T-helper 2 cell (primary cell): ENCODE results near the gene STK32B.
"Not testable (repeated sequence)": the region's sequence is repeated elsewhere in the genome, so short reads cannot be mapped to it uniquely, and the experiment has no call there.

Experiments
- DNase-seq, 5 experiments: peaks; one replicate each; pipeline versions ENCODE4 v3.0.0 to v3.0.0-alpha.2; 2012 to 2022

STK32B gene

DNA sequence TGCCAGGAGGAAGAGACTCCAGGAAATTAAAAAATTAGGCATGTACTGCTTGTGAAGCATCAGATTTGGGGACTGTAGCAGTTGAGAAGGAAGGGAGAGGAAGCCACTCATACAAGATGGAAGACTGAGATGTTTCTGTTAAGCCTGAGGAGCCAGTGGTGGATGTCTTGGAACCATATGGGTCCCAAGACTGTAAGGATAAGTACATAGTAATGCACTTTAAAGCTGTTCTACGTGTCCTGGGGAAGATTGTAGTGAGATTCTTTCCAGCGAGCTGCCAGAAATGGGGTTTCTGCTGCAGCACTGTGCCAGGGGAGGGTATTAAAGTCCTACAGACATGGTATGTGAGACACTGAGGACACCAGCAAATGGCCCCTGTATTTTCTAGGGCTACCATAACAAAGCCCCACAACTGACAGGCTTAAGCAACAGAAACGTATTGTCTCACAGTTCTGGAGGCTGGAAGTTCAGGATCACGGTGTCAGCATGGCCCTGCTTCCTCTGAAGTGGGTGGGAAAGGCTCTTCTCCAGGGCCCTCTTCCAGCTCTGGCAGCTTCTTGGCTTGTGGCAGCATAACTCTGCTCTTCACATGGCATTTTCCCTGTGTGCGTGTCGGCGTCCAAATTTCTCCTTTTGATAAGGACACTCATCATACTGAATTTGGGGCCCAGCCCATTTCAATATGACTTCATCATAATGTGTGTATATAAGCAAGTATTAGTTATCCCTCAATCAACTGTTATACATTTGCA lies 352.6 kb downstream of the STK32B start:
- no peak for DNase-seq

DNA sequence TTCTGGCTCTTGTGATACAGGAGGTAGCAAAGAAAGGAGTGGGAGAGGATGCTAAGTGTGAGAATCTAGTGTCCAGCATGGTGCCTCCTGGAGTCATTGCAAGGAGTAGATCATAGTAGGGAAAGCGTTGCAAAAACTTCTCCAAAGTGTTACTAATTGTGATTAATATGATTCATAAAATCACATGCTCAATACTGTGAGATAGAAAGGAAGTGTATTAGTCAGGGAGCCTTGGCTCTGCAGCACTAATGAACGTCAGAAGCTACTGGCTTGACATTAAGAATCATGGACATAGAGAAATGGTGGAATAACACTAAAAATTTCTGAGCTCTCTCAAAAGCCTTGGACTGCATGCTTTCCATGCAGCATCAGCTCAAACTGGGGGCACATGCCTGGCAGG lies 358.0 kb downstream of the STK32B start:
- DNase-seq, result no peak

DNA sequence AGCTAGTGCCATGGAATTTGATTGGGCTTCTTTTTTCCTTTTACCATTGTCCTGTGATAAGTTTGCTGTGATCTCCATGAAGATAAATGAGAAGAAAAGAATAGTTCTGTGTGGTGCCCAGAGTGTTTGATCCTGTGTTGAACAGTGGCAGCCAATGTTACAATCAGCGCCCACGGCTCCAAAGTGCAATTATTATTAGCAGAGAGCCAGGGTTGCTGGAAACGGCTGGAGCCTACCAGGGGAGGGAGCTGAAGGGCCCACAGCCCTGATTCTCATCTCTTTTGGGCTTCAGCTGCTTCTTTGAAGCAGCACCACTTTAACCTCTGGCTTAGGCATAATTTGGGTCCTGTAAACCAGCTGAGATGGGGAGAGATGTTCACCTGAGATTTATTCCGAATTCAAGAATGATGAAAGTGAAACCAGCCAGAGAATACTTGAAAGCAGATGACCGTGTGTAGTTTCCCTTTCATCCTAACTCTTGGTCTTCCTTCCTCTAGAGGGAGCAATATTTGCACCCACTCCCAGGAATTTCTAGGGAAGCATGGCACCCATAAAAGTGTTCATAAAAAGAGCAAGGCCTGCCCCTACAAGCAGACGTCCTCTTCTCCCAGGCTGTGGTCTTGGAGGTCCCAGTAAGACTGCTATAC lies 358.8 kb downstream of the STK32B start:
- DNase-seq, result no peak

DNA sequence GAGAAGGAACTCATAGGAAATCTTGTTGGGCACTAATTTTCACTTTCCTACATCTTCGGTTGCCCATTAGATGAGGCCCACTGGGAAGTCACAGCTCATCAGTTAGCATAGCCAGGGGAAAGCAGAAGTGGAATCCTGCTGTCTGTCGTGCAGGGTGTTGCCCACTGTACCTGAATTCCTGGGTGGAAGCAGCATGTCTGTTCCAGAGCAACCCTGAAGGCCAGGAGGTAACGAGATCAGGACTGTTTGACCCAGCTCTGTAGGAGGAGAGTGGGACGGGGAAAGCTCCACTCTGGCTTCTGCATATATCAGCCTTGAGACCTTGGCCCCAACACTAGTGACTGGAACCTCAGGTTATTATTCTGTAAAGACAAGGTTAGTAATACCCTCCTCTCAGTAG lies 361.0 kb downstream of the STK32B start:
- DNase-seq, result no peak

DNA sequence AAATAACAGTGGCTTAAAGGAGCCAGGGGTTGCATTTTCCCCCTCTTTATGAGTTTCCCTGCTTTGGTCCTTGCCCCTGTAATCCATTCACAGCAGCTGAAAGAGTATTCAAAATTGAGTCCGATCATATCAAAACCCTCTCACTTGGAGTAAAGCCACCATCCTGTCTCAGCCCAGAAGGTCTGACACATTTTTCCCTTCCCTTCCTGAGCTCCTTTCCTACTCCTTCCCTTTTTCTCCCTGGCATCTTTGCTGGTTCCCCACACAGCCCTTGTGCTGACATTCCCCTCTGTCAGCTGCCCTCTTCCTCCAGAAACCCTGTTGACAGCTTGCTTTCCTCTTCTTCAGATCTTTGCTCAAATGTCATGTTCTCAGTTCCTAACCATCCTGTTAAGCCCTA lies 361.5 kb downstream of the STK32B start:
- no peak for DNase-seq

DNA sequence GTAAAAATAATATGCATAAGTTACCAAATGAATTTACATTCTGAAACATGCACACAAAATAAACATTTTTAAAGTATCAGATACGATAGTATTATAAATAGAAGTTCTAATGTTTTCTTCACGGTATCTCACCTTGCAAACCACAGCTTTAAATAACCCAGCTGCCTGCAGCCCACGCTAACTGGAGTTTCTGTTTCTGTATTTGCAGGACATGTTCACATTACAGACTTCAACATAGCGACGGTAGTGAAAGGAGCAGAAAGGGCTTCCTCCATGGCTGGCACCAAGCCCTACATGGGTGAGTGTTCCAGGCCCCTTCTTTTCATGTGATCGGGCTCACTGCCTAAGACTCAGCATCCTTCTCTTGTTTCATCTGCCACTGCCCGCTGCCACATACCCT lies 365.4 kb downstream of the STK32B start:
- DNase-seq, result no peak

DNA sequence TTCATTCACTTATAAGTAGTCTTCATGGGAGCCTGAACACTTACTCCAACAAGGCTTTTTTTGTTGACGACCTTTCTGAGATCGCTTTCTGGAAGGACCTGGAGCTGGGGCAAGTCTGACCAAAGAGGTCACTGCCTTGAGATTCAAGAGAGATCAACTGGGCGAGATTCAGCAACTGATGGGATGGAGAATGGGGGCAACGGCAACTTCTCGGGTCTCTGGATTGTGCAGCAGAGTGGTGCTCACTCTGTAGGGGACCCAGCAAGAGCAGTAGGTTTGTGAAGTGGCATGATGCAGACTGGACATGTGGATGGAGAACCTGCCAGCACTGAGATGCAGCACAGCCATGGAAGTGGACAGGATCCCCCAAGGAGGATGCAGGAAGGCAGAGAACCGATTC lies 369.0 kb downstream of the STK32B start:
- no peak for DNase-seq

DNA sequence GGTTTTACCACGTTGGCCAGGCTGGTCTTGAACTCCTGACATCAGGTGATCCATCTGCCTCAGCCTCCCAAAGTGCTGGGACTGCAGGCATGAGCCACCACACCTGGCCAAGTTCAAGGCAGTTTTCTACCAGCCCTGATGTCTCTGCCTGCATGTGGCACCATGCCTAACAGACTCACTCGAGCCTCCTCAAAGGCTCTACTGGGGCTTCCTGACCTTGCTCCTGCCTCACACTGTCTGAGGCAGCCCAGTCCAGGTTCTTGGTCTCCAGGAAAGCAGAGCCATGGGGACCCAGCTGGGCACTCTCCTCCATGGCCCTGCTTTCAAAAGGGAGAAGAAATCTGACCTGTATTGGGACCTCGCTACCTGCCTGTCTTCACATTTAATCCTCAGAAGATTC lies 370.1 kb downstream of the STK32B start:
- DNase-seq, result no peak

DNA sequence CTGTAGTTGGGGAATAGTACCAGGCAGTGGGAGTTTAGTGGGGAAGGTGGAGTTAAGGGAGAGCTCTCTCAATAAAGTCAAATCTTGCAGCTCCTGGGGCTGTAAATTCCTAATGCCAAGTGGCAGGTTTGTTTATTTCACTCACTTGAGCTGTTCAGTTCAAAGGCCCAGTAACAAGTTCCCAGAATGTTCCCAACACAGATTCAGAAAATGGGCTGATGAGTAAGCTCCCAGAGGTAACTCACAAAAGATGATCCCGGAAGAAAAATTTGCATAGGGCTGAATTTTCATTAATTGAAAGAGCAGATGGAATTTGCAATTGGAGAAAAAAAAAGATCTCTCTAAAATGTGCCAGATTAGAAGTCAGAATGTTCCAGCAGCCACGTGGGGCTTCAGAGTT lies 370.9 kb downstream of the STK32B start:
- no peak for DNase-seq

DNA sequence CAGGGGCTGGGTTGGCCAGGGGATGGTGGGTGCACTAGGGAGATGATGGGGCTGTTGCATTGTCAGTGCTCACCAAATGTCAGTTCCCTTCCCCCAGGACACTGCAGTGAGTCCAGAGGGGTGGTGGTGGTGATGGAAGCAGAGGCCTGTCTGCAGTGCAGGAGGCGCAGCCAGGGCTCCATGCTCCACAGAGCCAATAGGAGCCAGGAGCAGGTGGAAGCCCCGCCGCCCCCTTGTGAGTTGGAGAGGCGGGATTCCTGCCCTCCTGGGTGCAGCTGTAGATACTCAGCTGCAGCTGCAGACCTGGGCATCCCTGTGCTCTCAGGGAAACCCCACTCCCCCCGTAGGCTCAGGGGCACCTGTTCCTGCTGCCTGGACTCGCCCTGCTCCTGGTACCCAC lies 372.4 kb downstream of the STK32B start:
- no peak for DNase-seq

DNA sequence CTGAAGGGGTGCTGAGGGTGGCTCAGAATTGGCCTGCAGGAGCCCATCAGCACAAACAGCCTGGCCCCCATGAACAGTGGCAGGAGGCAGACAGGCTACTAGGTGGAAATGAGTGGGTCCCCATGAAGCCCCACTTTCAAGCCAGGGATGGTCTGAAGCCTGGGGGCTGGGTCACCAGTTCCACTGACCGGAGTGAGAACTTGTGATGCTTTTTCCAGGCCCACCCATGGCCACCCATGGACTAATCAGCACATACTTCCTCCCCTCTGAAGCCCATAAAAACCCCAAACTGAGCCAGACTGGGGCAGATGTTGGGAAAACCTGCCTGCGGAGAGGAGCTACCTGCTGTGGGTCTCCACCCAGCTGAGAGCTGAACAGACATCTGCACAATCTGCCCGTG lies 372.9 kb downstream of the STK32B start:
- DNase-seq, result no peak

DNA sequence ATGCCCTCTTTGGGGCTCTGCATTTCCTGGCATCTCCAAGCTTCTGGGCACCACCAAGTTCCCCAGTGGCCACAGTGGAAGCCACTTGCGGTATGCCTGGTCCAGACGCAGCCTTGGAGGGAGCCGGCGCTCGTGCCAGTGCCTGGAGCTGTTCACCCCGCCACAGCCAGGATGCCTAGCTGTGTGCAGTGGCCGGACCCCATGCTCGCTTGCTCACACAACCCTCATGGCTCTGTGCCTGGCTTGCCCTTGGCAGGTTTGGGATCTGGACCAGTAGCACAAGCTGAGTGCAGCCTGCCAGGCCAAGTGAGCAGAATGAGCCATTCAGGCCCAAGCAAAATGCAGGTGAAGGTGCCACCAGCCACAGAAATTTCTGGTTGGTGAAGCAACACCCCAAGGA lies 373.6 kb downstream of the STK32B start:
- DNase-seq, result no peak

DNA sequence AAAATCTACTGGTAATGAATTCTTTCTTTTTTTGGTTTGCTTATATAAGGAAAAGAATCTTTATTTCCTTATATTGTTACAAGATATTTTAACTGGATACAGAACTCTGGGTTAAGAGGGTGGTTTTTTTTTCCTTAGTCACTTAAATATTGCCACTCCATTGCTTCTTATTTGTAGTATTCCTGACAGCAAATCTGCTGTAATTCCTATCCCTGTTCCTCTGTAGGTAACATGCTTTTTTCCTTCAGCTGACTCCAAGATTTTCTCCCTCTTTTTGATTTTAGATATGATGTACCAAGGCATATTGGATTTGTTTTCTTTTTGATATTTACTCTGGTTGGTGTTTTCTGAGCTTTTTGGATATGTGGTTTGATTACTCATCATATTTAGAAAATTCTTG lies 378.5 kb downstream of the STK32B start:
- DNase-seq, result no peak

DNA sequence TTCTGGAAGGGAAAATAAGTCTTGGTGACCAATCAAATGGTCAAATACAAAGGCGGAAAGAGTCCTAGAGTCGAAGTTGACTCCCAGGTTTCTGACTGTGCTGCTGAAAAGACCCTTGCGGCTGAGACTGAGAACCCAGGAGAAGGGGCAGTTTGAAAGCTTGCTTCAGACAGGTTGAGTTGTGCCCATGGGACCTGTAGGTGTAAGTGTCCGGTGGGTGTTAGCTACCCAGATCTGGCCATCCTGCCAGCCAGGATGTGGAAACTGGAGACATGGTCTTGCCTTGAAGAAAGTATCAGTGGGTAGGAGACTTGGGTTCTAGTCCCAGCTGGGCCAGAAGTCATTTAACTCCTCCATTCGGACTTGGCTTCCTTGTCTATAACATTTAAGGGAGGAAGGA lies 381.9 kb downstream of the STK32B start:
- no peak for DNase-seq

DNA sequence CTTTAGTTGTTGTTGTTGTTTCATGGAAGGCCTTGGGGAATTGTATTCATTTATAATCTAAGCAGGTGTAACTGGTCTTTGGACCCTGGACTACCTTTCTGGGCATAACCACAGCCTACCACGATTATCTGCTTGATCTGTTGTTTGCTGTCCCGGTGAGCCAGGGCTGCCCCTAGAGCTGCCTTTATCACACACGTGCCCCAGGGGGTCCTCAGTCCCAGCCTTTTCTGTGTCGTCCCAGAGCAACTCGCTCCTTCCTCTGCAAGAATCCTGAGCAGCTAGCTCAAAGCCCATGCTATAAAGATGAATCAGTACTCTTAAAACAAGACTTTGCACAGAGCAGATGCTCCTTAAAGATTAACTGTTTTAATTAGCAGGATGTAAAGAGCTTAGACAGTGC lies 383.9 kb downstream of the STK32B start:
- DNase-seq, result no peak

DNA sequence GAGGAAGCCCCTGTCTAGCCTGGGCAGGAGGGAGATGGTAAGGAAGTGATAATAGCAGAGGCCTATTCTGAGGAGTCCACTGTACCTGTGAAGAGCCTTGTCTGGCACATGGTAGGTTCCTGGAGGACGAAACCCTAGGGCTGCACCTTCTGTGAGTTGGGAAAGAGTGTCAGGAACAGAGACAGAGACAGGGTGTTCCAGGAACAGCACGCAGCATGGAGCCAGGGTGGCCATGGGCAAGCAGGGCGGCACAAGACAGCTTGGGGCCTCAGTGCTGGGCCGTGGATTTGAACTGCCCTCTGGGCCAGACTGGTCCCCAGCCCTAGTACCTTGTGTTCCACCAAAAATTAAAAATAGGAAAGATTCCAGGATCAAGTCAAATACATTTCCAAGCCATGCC lies 384.5 kb downstream of the STK32B start:
- no peak for DNase-seq

DNA sequence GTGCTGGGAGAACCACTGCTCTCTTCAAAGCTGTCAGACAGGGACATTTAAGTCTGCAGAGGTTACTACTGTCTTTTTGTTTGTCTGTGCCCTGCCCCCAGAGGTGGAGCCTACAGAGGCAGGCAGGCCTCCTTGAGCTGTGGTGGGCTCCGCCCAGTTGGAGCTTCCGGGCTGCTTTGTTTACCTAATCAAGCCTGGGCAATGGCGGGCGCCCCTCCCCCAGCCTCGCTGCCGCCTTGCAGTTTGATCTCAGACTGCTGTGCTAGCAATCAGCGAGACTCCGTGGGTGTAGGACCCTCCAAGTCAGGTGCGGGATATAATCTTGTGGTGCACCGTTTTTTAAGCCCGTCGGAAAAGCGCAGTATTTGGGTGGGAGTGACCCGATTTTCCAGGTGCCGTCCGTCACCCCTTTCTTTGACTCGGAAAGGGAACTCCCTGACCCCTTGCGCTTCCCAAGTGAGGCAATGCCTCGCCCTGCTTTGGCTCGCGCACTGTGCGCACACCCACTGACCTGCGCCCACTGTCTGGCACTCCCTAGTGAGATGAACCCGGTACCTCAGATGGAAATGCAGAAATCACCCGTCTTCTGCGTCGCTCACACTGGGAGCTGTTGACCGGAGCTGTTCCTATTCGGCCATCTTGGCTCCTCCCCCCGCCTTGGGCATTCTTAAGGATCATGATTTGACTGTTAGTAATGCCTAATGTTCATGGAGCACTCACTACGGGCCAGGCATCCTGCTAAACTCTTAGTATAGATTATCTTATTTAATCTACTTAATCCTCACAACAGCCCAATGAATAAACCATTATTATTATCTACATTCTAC lies 392.9 kb downstream of the STK32B start:
- not testable (repeated sequence) for DNase-seq

DNA sequence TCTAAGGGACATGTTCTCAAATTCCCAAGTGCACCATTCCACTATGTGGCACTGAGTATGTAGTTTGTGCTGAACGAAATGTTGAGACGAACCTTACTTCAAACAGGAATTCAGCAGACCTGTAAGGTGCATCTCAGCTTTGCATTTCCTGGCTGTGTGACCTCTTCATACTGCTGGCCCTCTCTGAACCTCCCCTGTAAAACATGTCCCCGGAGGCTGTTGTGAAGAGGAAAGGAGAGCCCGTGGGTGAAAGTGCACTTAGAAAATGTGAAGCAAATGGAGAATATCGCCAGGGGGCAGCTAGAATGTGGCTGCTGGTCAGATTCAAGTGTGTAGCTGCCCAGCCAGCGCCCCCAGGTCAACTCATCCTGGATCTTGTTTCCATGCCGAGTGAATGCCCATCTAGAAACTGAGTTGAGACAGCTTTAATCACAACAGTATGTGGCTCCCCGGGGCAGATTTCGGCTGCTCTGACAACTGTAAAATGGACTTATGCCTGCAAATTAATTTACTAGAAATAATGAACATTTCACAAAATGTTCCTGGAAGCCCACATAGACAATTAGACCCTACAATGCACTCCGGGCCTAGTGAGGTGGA lies 393.7 kb downstream of the STK32B start:
- DNase-seq, result no peak

DNA sequence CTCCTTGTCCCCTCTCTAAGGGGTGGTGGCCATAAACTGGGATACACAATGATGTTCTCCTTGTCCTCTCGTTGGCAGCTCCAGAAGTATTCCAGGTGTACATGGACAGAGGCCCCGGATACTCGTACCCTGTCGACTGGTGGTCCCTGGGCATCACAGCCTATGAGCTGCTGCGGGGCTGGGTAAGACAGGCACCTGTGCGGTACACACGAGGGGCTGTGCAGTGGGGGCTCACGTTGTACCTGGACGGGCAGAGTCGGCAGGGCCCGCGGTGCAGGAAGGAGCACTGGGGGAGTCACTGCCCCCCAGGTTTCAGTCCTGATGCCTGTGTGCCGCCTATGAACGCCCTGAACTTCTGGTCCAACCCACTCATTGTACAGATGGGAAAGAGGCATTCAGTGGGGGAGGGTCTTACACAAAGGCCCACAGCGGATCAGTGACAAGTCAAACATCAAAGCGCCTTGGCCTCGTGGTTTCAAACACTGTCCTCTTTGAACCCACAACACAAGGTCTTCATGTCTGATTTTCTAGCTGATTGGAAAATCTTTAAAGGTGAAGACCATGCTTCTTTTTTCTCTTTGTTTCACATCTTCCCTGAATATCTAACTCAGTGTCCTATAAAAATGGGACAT lies 395.4 kb downstream of the STK32B start:
- DNase-seq, result no peak

DNA sequence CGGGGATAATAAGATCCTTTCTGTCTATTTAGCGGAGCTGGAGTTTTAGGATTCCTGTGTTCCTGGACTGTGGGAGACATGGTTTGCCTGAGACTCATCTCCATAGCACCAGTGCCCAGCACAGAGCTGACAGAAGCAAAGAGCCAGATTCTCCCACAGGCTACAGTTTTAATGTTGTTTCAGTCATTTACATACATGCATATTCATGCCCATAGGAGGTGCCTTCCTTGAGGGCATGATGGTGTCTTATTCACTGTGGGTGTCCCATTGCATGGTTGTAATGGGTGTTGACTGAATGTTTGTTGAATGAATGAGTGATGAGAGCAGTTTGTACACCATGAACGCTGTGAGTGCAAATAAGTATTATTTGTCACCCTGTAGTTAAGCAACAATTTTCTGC lies 396.5 kb downstream of the STK32B start:
- DNase-seq, result no peak

DNA sequence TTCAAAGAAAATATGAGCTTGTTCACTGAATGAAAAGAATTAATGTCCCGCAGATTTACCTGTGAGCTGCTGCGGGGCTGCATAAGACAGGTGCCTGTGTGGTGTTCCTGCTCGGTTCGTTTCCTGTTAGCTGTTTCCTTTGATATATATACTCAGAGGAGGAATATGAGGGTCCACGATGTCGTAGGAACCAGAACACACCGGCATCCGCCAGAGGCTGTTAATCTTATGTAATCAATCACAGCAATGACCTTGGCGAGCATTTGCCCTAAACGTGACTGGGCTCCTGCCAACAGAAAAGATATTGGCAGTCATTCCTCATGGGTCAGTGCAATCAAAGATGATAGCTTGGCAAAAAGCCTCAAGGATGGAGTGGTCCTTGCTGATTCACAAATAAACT lies 396.9 kb downstream of the STK32B start:
- no peak for DNase-seq

DNA sequence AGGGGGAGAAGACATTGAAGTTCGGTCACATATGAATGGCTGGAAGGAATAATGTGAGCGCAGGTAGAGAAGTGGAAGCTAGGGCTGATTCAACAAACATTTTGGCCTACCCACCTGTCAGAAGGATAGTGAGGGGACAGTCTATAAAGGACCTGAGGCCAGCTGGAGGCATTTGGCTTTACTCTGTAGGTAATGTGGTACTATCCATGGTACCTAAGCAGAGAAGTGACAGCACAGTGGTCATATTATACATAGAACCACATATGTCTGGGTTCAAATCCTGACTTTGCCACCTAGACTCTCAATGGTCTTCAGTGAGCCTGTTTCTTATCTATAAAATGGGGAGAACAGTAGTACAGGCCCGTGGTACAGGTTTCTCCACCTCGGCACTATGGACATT lies 400.0 kb downstream of the STK32B start:
- DNase-seq, result no peak

DNA sequence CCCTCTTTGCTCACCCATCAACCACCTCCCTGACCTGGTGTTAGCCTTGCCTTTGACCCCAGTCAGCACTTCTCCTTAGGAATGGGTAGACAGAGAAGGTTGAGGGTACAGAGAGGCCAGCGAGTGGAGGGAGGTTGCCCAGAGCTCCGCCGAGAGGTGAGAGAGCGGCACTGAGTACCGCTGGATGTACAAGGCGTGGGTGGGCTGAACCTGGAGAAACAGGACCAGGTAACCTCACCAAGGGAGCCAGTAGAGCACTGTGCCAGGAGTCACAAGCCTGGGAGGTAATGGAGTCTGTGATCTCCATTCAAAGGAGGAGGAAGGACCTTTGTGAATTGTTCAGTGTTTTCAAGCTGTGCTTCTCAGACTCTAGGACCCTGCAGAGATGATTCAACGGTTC lies 400.9 kb downstream of the STK32B start:
- no peak for DNase-seq
